Activated CD8-positive, alpha-beta memory T cell treated with anti-CD3 and anti-CD28 coated beads for 36 hours (primary cell): Measurements from ENCODE around the gene NUDT16L1. TPM values are rescaled to one million over a fixed set of nuclear protein-coding genes. Genes with fewer than 3 reads are reported as not detected.

Source experiments
- CTCF ChIA-PET: fragments of 350-600 bp; sonication (Branson Sonifier 250); formaldehyde crosslinking; loops from one replicate; lab custom pipeline; 2021; ENCODE audit warnings: antibody characterized with exemption; lab: Charles Lee
- POLR2A ChIA-PET: fragments of 350-600 bp; sonication (Branson Sonifier 250); formaldehyde crosslinking; loops from one replicate; lab custom pipeline; 2021; ENCODE audit warnings: antibody characterized with exemption; lab: Charles Lee
- total RNA-seq, 2 experiments: library from RNA; stranded (reverse); gene quantifications; one replicate each; pipeline ENCODE4 v1.2.3, GENCODE V29; 2021

NUDT16L1 gene
- total RNA-seq, 2 experiments from 2014 or later, result 34.0 to 34.4 TPM

GRCh38 chr16:4689864-4690704, 3.3 kb upstream of the NUDT16L1 start:
- POLR2A ChIA-PET, result no interaction called here
- CTCF ChIA-PET, result no interaction called here

- ChIA-PET POLR2A (interaction anchor here (0.8 kb wide), 1 partner anchor 8 kb away, joined by 3 read pairs; no protein-coding TSS in a partner anchor), CTCF (no interaction called here)
These were observed 2.3 kb upstream of the NUDT16L1 start for GRCh38 chr16:4690946-4691665.

GRCh38 chr16:4691666-4692412, 1.5 kb upstream of the NUDT16L1 start:
- CTCF ChIA-PET, result interaction anchor here (1.3 kb wide), 1 partner anchor 22 kb away, joined by 4 read pairs; no protein-coding TSS in a partner anchor
- POLR2A ChIA-PET, result interaction anchor here (0.7 to 0.8 kb wide), 2 partner anchors 9 to 71 kb away, joined by 3 read pairs; no protein-coding TSS in a partner anchor

- ChIA-PET POLR2A (interaction anchor here (0.6 to 1.4 kb wide), 5 partner anchors 11 to 77 kb away, joined by 3 to 8 read pairs (median 3); partner anchors contain the start of genes ANKS3 and DNAAF8), CTCF (interaction anchor here (1.3 to 3.1 kb wide), 4 partner anchors 23 to 264 kb away, joined by 3 to 7 read pairs (median 4); partner anchors contain the start of genes ANKS3 and DNAAF8)
These were observed 684 bp upstream of the NUDT16L1 start for GRCh38 chr16:4692460-4693295.

- ChIA-PET CTCF (interaction anchor here (1.4 to 3.1 kb wide), 3 partner anchors 40 to 70 kb away, joined by 3 to 7 read pairs (median 4); partner anchors contain the start of genes ANKS3, DNAAF8 and MGRN1), POLR2A (interaction anchor here (0.6 to 1.4 kb wide), 6 partner anchors 12 to 95 kb away, joined by 3 to 8 read pairs (median 4); partner anchors contain the start of genes ANKS3 and DNAAF8)
These were observed 737 bp downstream of the NUDT16L1 start for GRCh38 chr16:4693956-4694641.

GRCh38 chr16:4694642-4695451, 1.5 kb downstream of the NUDT16L1 start:
- CTCF ChIA-PET, result interaction anchor here (1.6 to 3.1 kb wide), 2 partner anchors 40 to 71 kb away, joined by 4 to 7 read pairs; partner anchors contain the start of genes ANKS3, DNAAF8 and MGRN1
- POLR2A ChIA-PET, result interaction anchor here (1.0 kb wide), 1 partner anchor 12 kb away, joined by 6 read pairs; no protein-coding TSS in a partner anchor

GRCh38 chr16:4695473-4696171, 2.3 kb downstream of the NUDT16L1 start:
- CTCF ChIA-PET, result interaction anchor here (1.6 to 3.1 kb wide), 2 partner anchors 39 to 71 kb away, joined by 4 to 7 read pairs; partner anchors contain the start of genes ANKS3, DNAAF8 and MGRN1
- POLR2A ChIA-PET, result interaction anchor here (1.0 kb wide), 1 partner anchor 11 kb away, joined by 6 read pairs; no protein-coding TSS in a partner anchor

- ChIA-PET CTCF (interaction anchor here (1.0 kb wide), 1 partner anchor 19 kb away, joined by 3 read pairs; no protein-coding TSS in a partner anchor), POLR2A (no interaction called here)
These were observed 3.0 kb downstream of the NUDT16L1 start for GRCh38 chr16:4696172-4696904.

GRCh38 chr16:4696905-4697847, 3.8 kb downstream of the NUDT16L1 start:
- POLR2A ChIA-PET, result no interaction called here

GRCh38 chr16:4697848-4698291, 4.5 kb downstream of the NUDT16L1 start:
- POLR2A ChIA-PET, result no interaction called here
- CTCF ChIA-PET, result interaction anchor here (1.0 kb wide), 1 partner anchor 21 kb away, joined by 3 read pairs; no protein-coding TSS in a partner anchor

More at GRCh38 chr16:4696905-4697847, 3.8 kb downstream of the NUDT16L1 start:
- CTCF ChIA-PET, result interaction anchor here (1.0 kb wide), 1 partner anchor 20 kb away, joined by 3 read pairs; no protein-coding TSS in a partner anchor

GRCh38 chr16:4698321-4699045, 5.1 kb downstream of the NUDT16L1 start:
- ChIA-PET CTCF (no interaction called here), POLR2A (no interaction called here)

- ChIA-PET POLR2A (no interaction called here), CTCF (no interaction called here)
These were observed 5.7 kb downstream of the NUDT16L1 start for GRCh38 chr16:4699046-4699556.
